ENCODE results near the gene TARS3. TPM values are rescaled to one million over a fixed set of nuclear protein-coding genes. Genes with fewer than 3 reads are reported as not detected.
A peak's percentile ranks its signal among the peaks of the same experiment; 100 is the strongest.

Gene TARS3
- total RNA-seq, 1 donor from 2014 or later, result 6.9 TPM

- Histone ChIP-seq H3K9me3 (no peaks in the 10 kb centered on the region), H3K27ac (no peak overlapping the region), H3K36me3 (no peaks in the 10 kb centered on the region), H3K27me3 (no peaks in the 10 kb centered on the region), H3K4me1 (peaks cover 14% of the 10 kb centered on the region), H3K4me3 (no peak overlapping the region)
- intact Hi-C loops (cut with DNase I), result no loop called here
- peak in 1 of 2 donors; percentile 70 for DNase-seq (ENCODE audit: extremely low spot score in 2 of 2)
- TF ChIP-seq POLR2AphosphoS5 (IDR thresholded peaks at IDR 0.05; ENCODE audit: insufficient read depth in 1 of 2, low read depth in 1 of 2) (no peak), POLR2A (IDR thresholded peaks at IDR 0.05) (no peak)
Observed at GRCh38 chr15:101618851-101619614, 105.2 kb downstream of the TARS3 start.

GRCh38 chr15:101618076-101618475 is 106.2 kb downstream of the TARS3 start:
- Histone ChIP-seq H3K4me1 (peaks cover 21% of the 10 kb centered on the region), H3K4me3 (no peak overlapping the region), H3K36me3 (no peaks in the 10 kb centered on the region), H3K9me3 (no peaks in the 10 kb centered on the region), H3K27me3 (no peaks in the 10 kb centered on the region), H3K27ac (no peak overlapping the region)
- intact Hi-C loops (cut with DNase I), result no loop called here
- no peak for TF ChIP-seq POLR2AphosphoS5 (IDR thresholded peaks at IDR 0.05; ENCODE audit: insufficient read depth in 1 of 2, low read depth in 1 of 2)
- TF ChIP-seq POLR2A (IDR thresholded peaks at IDR 0.05), result no peak
- no peak for TF ChIP-seq CTCF (IDR thresholded peaks at IDR 0.05)
- no peak for DNase-seq (ENCODE audit: extremely low spot score in 2 of 2)

GRCh38 chr15:101617390-101617965 is 106.8 kb downstream of the TARS3 start:
- H3K9me3 ChIP-seq, result no peaks in the 10 kb centered on the region
- TF ChIP-seq POLR2AphosphoS5 (IDR thresholded peaks at IDR 0.05; ENCODE audit: insufficient read depth in 1 of 2, low read depth in 1 of 2) (no peak), CTCF (IDR thresholded peaks at IDR 0.05) (no peak), POLR2A (IDR thresholded peaks at IDR 0.05) (no peak)
- intact Hi-C loops (cut with DNase I), result no loop called here
- no peaks in the 10 kb centered on the region for H3K27me3 ChIP-seq
- peaks cover 21% of the 10 kb centered on the region for H3K4me1 ChIP-seq
- no peaks in the 10 kb centered on the region for H3K36me3 ChIP-seq
- no peak for DNase-seq (ENCODE audit: extremely low spot score in 2 of 2)
- no peak overlapping the region for H3K4me3 ChIP-seq
- H3K27ac ChIP-seq, result no peak overlapping the region

- Histone ChIP-seq H3K9me3 (no peaks in the 10 kb centered on the region), H3K4me3 (peak overlapping the region; percentile 8 to 28), H3K27me3 (no peaks in the 10 kb centered on the region), H3K27ac (peak overlapping the region; percentile 27), H3K36me3 (no peaks in the 10 kb centered on the region), H3K4me1 (peaks cover 21% of the 10 kb centered on the region)
- DNase-seq (ENCODE audit: extremely low spot score in 2 of 2), result peak in 1 of 2 donors; percentile 84
- TF ChIP-seq CTCF (IDR thresholded peaks at IDR 0.05) (no peak), POLR2AphosphoS5 (IDR thresholded peaks at IDR 0.05; ENCODE audit: insufficient read depth in 1 of 2, low read depth in 1 of 2) (no peak), POLR2A (IDR thresholded peaks at IDR 0.05) (no peak)
- intact Hi-C loops (cut with DNase I), result no loop called here
Observed at GRCh38 chr15:101615986-101616848, 108.1 kb downstream of the TARS3 start.

GRCh38 chr15:101615414-101615985 is 108.8 kb downstream of the TARS3 start:
- Histone ChIP-seq H3K27me3 (no peaks in the 10 kb centered on the region), H3K27ac (peak overlapping the region; percentile 27), H3K36me3 (no peaks in the 10 kb centered on the region), H3K4me1 (peaks cover 21% of the 10 kb centered on the region), H3K9me3 (no peaks in the 10 kb centered on the region), H3K4me3 (peak overlapping the region; percentile 8 to 28)
- intact Hi-C loops (cut with DNase I), result no loop called here
- TF ChIP-seq POLR2A (IDR thresholded peaks at IDR 0.05), result no peak
- TF ChIP-seq POLR2AphosphoS5 (IDR thresholded peaks at IDR 0.05; ENCODE audit: insufficient read depth in 1 of 2, low read depth in 1 of 2), result peak in 1 of 2 donors; percentile 20
- peak in 1 of 2 donors; percentile 77 for DNase-seq (ENCODE audit: extremely low spot score in 2 of 2)

All from vagina (tissue), 2 donors.